Endodermal cell (in vitro differentiated cells): ENCODE measurements around the gene HEXIM1. TPM values are rescaled to one million over a fixed set of nuclear protein-coding genes. Genes with fewer than 3 reads are reported as not detected.
A peak's percentile ranks its signal among the peaks of the same experiment; 100 is the strongest.

Experiments used
- DNase-seq: peaks from one replicate; pipeline ENCODE4 v3.0.0-alpha.2; 2017
- H3K27ac ChIP-seq: 2 replicates; pipeline ENCODE4 v1.5.1; 2013; ENCODE audit warnings: mild to moderate bottlenecking, low read depth, low read length, moderate library complexity
- H3K27me3 ChIP-seq: 2 replicates; pipeline ENCODE4 v1.6.1; 2013; ENCODE audit warnings: mild to moderate bottlenecking, low read length, moderate library complexity; ENCODE audit not compliant: insufficient read depth, control insufficient read depth, poor library complexity, severe bottlenecking
- H3K36me3 ChIP-seq: 2 replicates; pipeline ENCODE4 v1.7.0; 2013; ENCODE audit warnings: mild to moderate bottlenecking, low read length, moderate library complexity; ENCODE audit not compliant: control insufficient read depth, insufficient read depth
- H3K4me1 ChIP-seq: one replicate; pipeline ENCODE4 v1.7.0; 2013; ENCODE audit warnings: low read length; ENCODE audit not compliant: control insufficient read depth, insufficient read depth
- H3K4me3 ChIP-seq: 2 replicates; pipeline ENCODE4 v1.5.1; 2013; ENCODE audit warnings: mild to moderate bottlenecking, low read length, moderate library complexity
- H3K9ac ChIP-seq: 2 replicates; pipeline ENCODE4 v1.6.1; 2013; ENCODE audit warnings: mild to moderate bottlenecking, low read length, moderate library complexity; ENCODE audit not compliant: poor library complexity, severe bottlenecking; ENCODE audit errors: extremely low read depth
- H3K9me3 ChIP-seq: 2 replicates; pipeline ENCODE4 v1.6.1; 2013; ENCODE audit warnings: mild to moderate bottlenecking, low read length, moderate library complexity; ENCODE audit not compliant: control insufficient read depth
- H3K27ac Mint-ChIP-seq: 2 replicates; pipeline ENCODE4 v1.8.0; 2020; ENCODE audit warnings: mixed read lengths
- H3K27me3 Mint-ChIP-seq: 2 replicates; pipeline ENCODE4 v1.8.0; 2021; ENCODE audit warnings: mild to moderate bottlenecking, mixed read lengths; ENCODE audit not compliant: insufficient read depth
- H3K36me3 Mint-ChIP-seq: 2 replicates; pipeline ENCODE4 v1.8.0; 2020; ENCODE audit warnings: low read depth, mixed read lengths
- H3K4me1 Mint-ChIP-seq: 2 replicates; pipeline ENCODE4 v1.8.0; 2020; ENCODE audit warnings: mixed read lengths
- H3K4me3 Mint-ChIP-seq: 2 replicates; pipeline ENCODE4 v1.8.0; 2020; ENCODE audit warnings: mild to moderate bottlenecking, moderate library complexity, mixed read lengths
- H3K9me3 Mint-ChIP-seq: 2 replicates; pipeline ENCODE4 v1.8.0; 2020; ENCODE audit warnings: mild to moderate bottlenecking, mixed read lengths
- WGBS, 2 experiments: methylation state at CpG; one replicate each; pipeline versions ENCODE4 v1.1.5 to v1.1.7; 2013; ENCODE audit warnings: missing lambda C conversion rate in 2 of 2, mixed read lengths in 1 of 2; ENCODE audit not compliant: insufficient coverage in 1 of 2, insufficient read length in 1 of 2; 5-methylcytosine and 5-hydroxymethylcytosine counted together
- total RNA-seq, 2 donors: library from RNA; stranded (reverse); fragmentation: NEBNext Ultra II Directional in 1 of 2; extraction: Animal tissue kit (Norgen Biotek cat#: 25700) in 1 of 2; gene quantifications; 2 replicates in 1 of 2; 3 replicates in 1 of 2; pipeline ENCODE4 v1.2.1, GENCODE V29; 2021
- TF ChIP-seq, protein P1 (sequence below): fragments of 200-600 bp; sonication (generic); conservative IDR thresholded peaks from 2 replicates; pipeline ENCODE4 v1.5.0; 2021; ENCODE audit warnings: antibody characterized with exemption, mild to moderate bottlenecking

The HEXIM1 gene
- total RNA-seq, 2 donors from 2014 or later: 37.0 to 39.2 TPM

DNA sequence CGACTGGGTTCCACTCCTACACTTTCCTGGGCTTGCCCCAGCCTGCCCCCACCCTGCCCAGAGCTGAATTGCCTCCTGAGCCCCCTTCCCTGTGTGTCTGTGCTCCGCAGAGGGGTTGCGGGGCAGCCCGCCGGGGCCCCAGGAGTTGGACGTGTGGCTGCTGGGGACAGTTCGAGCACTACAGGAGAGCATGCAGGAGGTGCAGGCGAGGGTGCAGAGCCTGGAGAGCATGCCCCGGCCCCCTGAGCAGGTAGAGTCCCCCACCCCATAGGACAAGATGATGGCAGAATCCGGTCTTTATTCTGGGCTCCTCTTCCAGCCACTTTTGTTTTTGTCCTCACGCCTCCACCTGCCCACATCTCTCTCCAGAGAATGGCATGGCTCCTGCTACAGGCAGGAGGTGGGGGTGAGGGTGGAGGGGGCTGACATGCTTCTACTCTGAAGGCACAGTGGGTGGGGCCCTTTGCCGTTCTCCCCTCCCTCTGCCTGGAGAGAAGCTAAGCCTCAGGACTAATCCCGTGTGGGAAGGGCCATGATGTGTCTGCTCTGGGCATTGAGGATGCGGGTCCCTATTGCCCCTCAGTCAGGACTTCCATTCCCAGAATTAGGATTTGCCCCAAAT is 9.3 kb upstream of the HEXIM1 start:
- H3K4me3 ChIP-seq: no peak overlapping the region
- H3K27me3 ChIP-seq: no peaks in the 10 kb centered on the region
- no peak overlapping the region for H3K27ac Mint-ChIP-seq
- H3K9me3 Mint-ChIP-seq: no peaks in the 10 kb centered on the region
- H3K4me3 Mint-ChIP-seq: no peak overlapping the region
- DNase-seq: peak; percentile 81
- peaks cover 7% of the 10 kb centered on the region for H3K36me3 Mint-ChIP-seq
- no peaks in the 10 kb centered on the region for H3K27me3 Mint-ChIP-seq
- peaks cover 20% of the 10 kb centered on the region for H3K4me1 Mint-ChIP-seq
- 65 to 77% methylated on average over 5 to 13 of the region's 14 CpGs for WGBS, 2 experiments
- H3K36me3 ChIP-seq: no peaks in the 10 kb centered on the region
- TF ChIP-seq, protein P1, sequence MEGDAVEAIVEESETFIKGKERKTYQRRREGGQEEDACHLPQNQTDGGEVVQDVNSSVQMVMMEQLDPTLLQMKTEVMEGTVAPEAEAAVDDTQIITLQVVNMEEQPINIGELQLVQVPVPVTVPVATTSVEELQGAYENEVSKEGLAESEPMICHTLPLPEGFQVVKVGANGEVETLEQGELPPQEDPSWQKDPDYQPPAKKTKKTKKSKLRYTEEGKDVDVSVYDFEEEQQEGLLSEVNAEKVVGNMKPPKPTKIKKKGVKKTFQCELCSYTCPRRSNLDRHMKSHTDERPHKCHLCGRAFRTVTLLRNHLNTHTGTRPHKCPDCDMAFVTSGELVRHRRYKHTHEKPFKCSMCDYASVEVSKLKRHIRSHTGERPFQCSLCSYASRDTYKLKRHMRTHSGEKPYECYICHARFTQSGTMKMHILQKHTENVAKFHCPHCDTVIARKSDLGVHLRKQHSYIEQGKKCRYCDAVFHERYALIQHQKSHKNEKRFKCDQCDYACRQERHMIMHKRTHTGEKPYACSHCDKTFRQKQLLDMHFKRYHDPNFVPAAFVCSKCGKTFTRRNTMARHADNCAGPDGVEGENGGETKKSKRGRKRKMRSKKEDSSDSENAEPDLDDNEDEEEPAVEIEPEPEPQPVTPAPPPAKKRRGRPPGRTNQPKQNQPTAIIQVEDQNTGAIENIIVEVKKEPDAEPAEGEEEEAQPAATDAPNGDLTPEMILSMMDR: no peak
- no peak overlapping the region for H3K9ac ChIP-seq
- H3K9me3 ChIP-seq: no peaks in the 10 kb centered on the region
- no peak overlapping the region for H3K27ac ChIP-seq
- peaks cover 19% of the 10 kb centered on the region for H3K4me1 ChIP-seq

- H3K9me3 ChIP-seq: no peaks in the 10 kb centered on the region
These were observed 8.7 kb upstream of the HEXIM1 start for GRCh38 chr17:45139533-45139920.

DNA sequence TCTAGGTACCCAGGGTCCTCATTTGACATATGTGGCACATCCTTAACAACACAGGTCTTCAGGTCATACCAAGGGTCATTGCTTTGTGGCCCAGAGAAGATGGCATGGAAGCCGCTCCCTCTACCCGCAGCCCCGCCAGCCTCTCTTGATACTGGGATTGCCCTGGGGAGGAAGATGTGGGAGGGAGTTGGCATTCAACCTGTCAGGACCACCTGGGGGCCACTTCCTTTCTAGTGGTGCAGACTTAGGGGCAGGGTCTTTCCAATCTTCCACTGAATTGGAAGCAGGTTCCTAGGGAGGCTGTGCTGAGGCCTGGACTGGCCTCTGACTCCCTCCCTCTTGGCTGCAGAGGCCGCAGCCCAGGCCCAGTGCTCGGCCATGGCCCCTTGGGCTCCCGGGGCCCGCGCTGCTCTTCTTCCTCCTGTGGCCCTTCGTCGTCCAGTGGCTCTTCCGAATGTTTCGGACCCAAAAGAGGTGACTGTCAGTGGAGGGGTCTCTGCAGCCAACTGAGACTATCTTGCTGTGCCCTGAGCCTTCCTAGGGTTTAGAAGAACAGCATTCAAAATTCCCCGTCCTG is 5.1 kb upstream of the HEXIM1 start:
- peaks cover 23% of the 10 kb centered on the region for H3K4me1 ChIP-seq
- no peaks in the 10 kb centered on the region for H3K27me3 ChIP-seq
- H3K4me1 Mint-ChIP-seq: peaks cover 34% of the 10 kb centered on the region
- H3K4me3 Mint-ChIP-seq: peak overlapping the region; percentile 53
- no peaks in the 10 kb centered on the region for H3K27me3 Mint-ChIP-seq
- peak; percentile 78 for DNase-seq
- H3K36me3 ChIP-seq: no peaks in the 10 kb centered on the region
- no peak overlapping the region for H3K27ac ChIP-seq
- H3K27ac Mint-ChIP-seq: peak overlapping the region; percentile 84
- TF ChIP-seq, protein P1: no peak
- 52 to 71% methylated on average over 7 to 13 of the region's 13 CpGs for WGBS, 2 experiments
- no peak overlapping the region for H3K9ac ChIP-seq
- no peaks in the 10 kb centered on the region for H3K9me3 Mint-ChIP-seq
- peaks cover 7% of the 10 kb centered on the region for H3K36me3 Mint-ChIP-seq
- H3K9me3 ChIP-seq: no peaks in the 10 kb centered on the region
- peak overlapping the region; percentile 49 for H3K4me3 ChIP-seq

More at GRCh38 chr17:45139533-45139920, 8.7 kb upstream of the HEXIM1 start:
- 84 to 95% methylated on average over 4 of the region's 4 CpGs for WGBS, 2 experiments
- no peak for DNase-seq
- Mint-ChIP-seq H3K27me3 (no peaks in the 10 kb centered on the region), H3K4me3 (no peak overlapping the region), H3K27ac (no peak overlapping the region), H3K4me1 (peaks cover 20% of the 10 kb centered on the region), H3K36me3 (peaks cover 7% of the 10 kb centered on the region), H3K9me3 (no peaks in the 10 kb centered on the region)
- TF ChIP-seq, protein P1: no peak
- Histone ChIP-seq H3K4me1 (peaks cover 19% of the 10 kb centered on the region), H3K4me3 (no peak overlapping the region), H3K9ac (no peak overlapping the region), H3K27ac (no peak overlapping the region), H3K27me3 (no peaks in the 10 kb centered on the region), H3K36me3 (no peaks in the 10 kb centered on the region)
